K562 (cell line): ENCODE data around the gene SERBP1. TPM values are rescaled to one million over a fixed set of nuclear protein-coding genes. Genes with fewer than 3 reads are reported as not detected.

Experiments used
- BDP1 ChIP-seq: IDR thresholded peaks from 3 replicates; pipeline ENCODE4 v1.6.1; 2011; ENCODE audit not compliant: insufficient read length, insufficient read depth
- BRD9 ChIP-seq: fragments of 450-650 bp; IDR thresholded peaks from 2 replicates; pipeline ENCODE4 v1.6.1; 2018; ENCODE audit warnings: low read depth; ENCODE audit not compliant: partially characterized antibody
- MYBL2 ChIP-seq, 2 experiments: fragments of 450-650 bp in 1 of 2; sonication (generic) in 1 of 2; formaldehyde crosslinking in 1 of 2; IDR thresholded peaks; 2 replicates each; pipeline versions ENCODE4 v1.6.1 to v1.8.1; 2017 to 2022; ENCODE audit warnings: borderline replicate concordance in 1 of 2, inconsistent platforms in 1 of 2, low read depth in 1 of 2, mild to moderate bottlenecking in 1 of 2, missing genetic modification reagents in 1 of 2, moderate library complexity in 1 of 2
- POLR2A ChIP-seq: fragments of 450-650 bp; conservative IDR thresholded peaks from 2 replicates; pipeline ENCODE4 v1.6.1; 2016
- RUNX1 ChIP-seq: sonication (generic); IDR thresholded peaks from 2 replicates; pipeline ENCODE4 v1.6.1; 2016; ENCODE audit warnings: antibody characterized with exemption, low read depth
- STAT5A ChIP-seq: IDR thresholded peaks from 2 replicates; pipeline ENCODE4 v1.6.1; 2012; ENCODE audit warnings: low read length, inconsistent platforms, borderline replicate concordance
- TBL1XR1 ChIP-seq, 2 experiments: IDR thresholded peaks; 2 replicates each; pipeline ENCODE4 v1.6.1; 2012; ENCODE audit warnings: improper control_type of control experiment in 2 of 2, low read length in 2 of 2, mild to moderate bottlenecking in 1 of 2
- ZNF143 ChIP-seq: sonication (generic); formaldehyde crosslinking; IDR thresholded peaks from 2 replicates; pipeline ENCODE4 v1.9.0; 2022; ENCODE audit warnings: mild to moderate bottlenecking, missing genetic modification reagents
- ZNF696 ChIP-seq: fragments of 250-450 bp; sonication (Bioruptor Pico); conservative IDR thresholded peaks from 2 replicates; pipeline ENCODE4 v1.4.0; 2020; ENCODE audit warnings: mild to moderate bottlenecking, moderate library complexity
- ZNF766 ChIP-seq: fragments of 200-800 bp; sonication (Bioruptor generic); conservative IDR thresholded peaks from 2 replicates; pipeline ENCODE4 v1.6.1; 2016; ENCODE audit warnings: missing genetic modification characterization, missing compliant biosample characterization
- ZNF780A ChIP-seq: fragments of 250-450 bp; sonication (Bioruptor Pico); IDR thresholded peaks from 2 replicates; pipeline ENCODE4 v1.5.0; 2021; ENCODE audit warnings: mild to moderate bottlenecking
- polyA plus RNA-seq, 8 experiments: library from polyadenylated mRNA; depleted of rRNA in 4 of 8; stranded (reverse) in 5 of 8; unstranded in 3 of 8; fragments of >200 nt; fragmentation: Nextera tagmentation in 2 of 8; fragmentation: Illumina TruSeq in 1 of 8; extraction: Ambion mirVana in 2 of 8; extraction: Trizol in 1 of 8; gene quantifications; 2 replicates each; pipeline versions ENCODE4 v1.2.1 to v1.2.3, GENCODE V29; 2011 to 2014; ENCODE audit warnings: inconsistent platforms in 1 of 8, missing spikeins in 1 of 8
- total RNA-seq, 7 experiments: library from RNA; depleted of rRNA in 6 of 7; stranded (reverse); fragments of >200 nt in 6 of 7; fragmentation: Illumina TruSeq in 2 of 7; extraction: Trizol in 2 of 7; gene quantifications; 2 replicates each; pipeline versions ENCODE4 v1.2.1 to v1.2.3, GENCODE V29; 2011 to 2021; ENCODE audit warnings: low replicate concordance in 1 of 7
- TF ChIP-seq, protein P1 (sequence below), 2 experiments: fragments of 450-650 bp in 1 of 2; sonication (generic) in 1 of 2; formaldehyde crosslinking in 1 of 2; IDR thresholded peaks; 2 replicates each; pipeline versions ENCODE4 v1.7.1 to v1.9.0; 2016 to 2022; ENCODE audit warnings: inconsistent platforms in 1 of 2, mild to moderate bottlenecking in 1 of 2, missing genetic modification reagents in 1 of 2
- TF ChIP-seq, protein P2 (sequence below): conservative IDR thresholded peaks from 2 replicates; pipeline ENCODE4 v1.6.1; 2011; ENCODE audit warnings: low read depth, mild to moderate bottlenecking, low read length; ENCODE audit not compliant: control insufficient read depth
- TF ChIP-seq, protein P3 (sequence below), 2 experiments: fragments of 450-650 bp in 1 of 2; sonication (generic) in 1 of 2; formaldehyde crosslinking in 1 of 2; IDR thresholded peaks in 1 of 2; conservative IDR thresholded peaks in 1 of 2; 2 replicates each; pipeline versions ENCODE4 v1.6.1 to v1.8.1; 2016 to 2023; ENCODE audit warnings: mild to moderate bottlenecking in 2 of 2, moderate library complexity in 2 of 2, inconsistent platforms in 1 of 2, missing genetic modification reagents in 1 of 2

Gene SERBP1
- total and polyA plus RNA-seq, 9 of the 15 experiments (the other 6 are each of a cell fraction or from before 2014, with no cell fraction given), result 79.9 to 761 (median 464) TPM

- no peak; the same call in 1 of the 2 replicates for TF ChIP-seq STAT5A
- TF ChIP-seq ZNF766 (CRISPR knock-in tag), result 0 out of 2 replicates have a peak, but pooled peaks have one; percentile 14
- TF ChIP-seq POLR2A, result peak; percentile 93
- TF ChIP-seq, protein P1, sequence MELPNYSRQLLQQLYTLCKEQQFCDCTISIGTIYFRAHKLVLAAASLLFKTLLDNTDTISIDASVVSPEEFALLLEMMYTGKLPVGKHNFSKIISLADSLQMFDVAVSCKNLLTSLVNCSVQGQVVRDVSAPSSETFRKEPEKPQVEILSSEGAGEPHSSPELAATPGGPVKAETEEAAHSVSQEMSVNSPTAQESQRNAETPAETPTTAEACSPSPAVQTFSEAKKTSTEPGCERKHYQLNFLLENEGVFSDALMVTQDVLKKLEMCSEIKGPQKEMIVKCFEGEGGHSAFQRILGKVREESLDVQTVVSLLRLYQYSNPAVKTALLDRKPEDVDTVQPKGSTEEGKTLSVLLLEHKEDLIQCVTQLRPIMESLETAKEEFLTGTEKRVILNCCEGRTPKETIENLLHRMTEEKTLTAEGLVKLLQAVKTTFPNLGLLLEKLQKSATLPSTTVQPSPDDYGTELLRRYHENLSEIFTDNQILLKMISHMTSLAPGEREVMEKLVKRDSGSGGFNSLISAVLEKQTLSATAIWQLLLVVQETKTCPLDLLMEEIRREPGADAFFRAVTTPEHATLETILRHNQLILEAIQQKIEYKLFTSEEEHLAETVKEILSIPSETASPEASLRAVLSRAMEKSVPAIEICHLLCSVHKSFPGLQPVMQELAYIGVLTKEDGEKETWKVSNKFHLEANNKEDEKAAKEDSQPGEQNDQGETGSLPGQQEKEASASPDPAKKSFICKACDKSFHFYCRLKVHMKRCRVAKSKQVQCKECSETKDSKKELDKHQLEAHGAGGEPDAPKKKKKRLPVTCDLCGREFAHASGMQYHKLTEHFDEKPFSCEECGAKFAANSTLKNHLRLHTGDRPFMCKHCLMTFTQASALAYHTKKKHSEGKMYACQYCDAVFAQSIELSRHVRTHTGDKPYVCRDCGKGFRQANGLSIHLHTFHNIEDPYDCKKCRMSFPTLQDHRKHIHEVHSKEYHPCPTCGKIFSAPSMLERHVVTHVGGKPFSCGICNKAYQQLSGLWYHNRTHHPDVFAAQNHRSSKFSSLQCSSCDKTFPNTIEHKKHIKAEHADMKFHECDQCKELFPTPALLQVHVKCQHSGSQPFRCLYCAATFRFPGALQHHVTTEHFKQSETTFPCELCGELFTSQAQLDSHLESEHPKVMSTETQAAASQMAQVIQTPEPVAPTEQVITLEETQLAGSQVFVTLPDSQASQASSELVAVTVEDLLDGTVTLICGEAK (IDR thresholded peaks at IDR 0.05), result peak; percentile 95
- TF ChIP-seq, protein P1 (CRISPR knock-in tag; IDR thresholded peaks at IDR 0.05), result no peak
- no peak for TF ChIP-seq ZNF696 (CRISPR knock-in tag)
- TF ChIP-seq ZNF780A (CRISPR knock-in tag), result no peak
- TF ChIP-seq BDP1, result no peak
- no peak for TF ChIP-seq MYBL2 (IDR thresholded peaks at IDR 0.05; ENCODE audit: low read depth)
- TF ChIP-seq MYBL2 (CRISPR knock-in tag; IDR thresholded peaks at IDR 0.05; ENCODE audit: borderline replicate concordance), result no peak
- TF ChIP-seq, protein P2, sequence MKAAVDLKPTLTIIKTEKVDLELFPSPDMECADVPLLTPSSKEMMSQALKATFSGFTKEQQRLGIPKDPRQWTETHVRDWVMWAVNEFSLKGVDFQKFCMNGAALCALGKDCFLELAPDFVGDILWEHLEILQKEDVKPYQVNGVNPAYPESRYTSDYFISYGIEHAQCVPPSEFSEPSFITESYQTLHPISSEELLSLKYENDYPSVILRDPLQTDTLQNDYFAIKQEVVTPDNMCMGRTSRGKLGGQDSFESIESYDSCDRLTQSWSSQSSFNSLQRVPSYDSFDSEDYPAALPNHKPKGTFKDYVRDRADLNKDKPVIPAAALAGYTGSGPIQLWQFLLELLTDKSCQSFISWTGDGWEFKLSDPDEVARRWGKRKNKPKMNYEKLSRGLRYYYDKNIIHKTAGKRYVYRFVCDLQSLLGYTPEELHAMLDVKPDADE, result peak; percentile 79
- TF ChIP-seq, protein P3, sequence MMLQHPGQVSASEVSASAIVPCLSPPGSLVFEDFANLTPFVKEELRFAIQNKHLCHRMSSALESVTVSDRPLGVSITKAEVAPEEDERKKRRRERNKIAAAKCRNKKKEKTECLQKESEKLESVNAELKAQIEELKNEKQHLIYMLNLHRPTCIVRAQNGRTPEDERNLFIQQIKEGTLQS (IDR thresholded peaks at IDR 0.05), result 0 out of 2 replicates have a peak, but pooled peaks have one; percentile 6
- TF ChIP-seq, protein P3 (CRISPR knock-in tag; conservative IDR thresholded peaks at IDR 0.05), result no peak
- peak; percentile 94 for TF ChIP-seq ZNF143 (CRISPR knock-in tag)
- TF ChIP-seq TBL1XR1 (IDR thresholded peaks at IDR 0.05; ENCODE audit: low read length in 2 of 2), result peak in 1 of 2 experiments; percentile 7; a peak in 1 of 4 replicates
- TF ChIP-seq BRD9, result peak; percentile 84
- TF ChIP-seq RUNX1, result no peak
Observed at GRCh38 chr1:67430358-67431155, at the start of gene SERBP1 (continued).
